Measurements from ENCODE around the gene DDB1. TPM values are rescaled to one million over a fixed set of nuclear protein-coding genes. Genes with fewer than 3 reads are reported as not detected.

DDB1 gene
- total and polyA plus RNA-seq, 2 of the 13 experiments (the other 11 are each of a cell fraction or from before 2014, with no cell fraction given), result 217 to 266 TPM

- TF ChIP-seq, protein P1, sequence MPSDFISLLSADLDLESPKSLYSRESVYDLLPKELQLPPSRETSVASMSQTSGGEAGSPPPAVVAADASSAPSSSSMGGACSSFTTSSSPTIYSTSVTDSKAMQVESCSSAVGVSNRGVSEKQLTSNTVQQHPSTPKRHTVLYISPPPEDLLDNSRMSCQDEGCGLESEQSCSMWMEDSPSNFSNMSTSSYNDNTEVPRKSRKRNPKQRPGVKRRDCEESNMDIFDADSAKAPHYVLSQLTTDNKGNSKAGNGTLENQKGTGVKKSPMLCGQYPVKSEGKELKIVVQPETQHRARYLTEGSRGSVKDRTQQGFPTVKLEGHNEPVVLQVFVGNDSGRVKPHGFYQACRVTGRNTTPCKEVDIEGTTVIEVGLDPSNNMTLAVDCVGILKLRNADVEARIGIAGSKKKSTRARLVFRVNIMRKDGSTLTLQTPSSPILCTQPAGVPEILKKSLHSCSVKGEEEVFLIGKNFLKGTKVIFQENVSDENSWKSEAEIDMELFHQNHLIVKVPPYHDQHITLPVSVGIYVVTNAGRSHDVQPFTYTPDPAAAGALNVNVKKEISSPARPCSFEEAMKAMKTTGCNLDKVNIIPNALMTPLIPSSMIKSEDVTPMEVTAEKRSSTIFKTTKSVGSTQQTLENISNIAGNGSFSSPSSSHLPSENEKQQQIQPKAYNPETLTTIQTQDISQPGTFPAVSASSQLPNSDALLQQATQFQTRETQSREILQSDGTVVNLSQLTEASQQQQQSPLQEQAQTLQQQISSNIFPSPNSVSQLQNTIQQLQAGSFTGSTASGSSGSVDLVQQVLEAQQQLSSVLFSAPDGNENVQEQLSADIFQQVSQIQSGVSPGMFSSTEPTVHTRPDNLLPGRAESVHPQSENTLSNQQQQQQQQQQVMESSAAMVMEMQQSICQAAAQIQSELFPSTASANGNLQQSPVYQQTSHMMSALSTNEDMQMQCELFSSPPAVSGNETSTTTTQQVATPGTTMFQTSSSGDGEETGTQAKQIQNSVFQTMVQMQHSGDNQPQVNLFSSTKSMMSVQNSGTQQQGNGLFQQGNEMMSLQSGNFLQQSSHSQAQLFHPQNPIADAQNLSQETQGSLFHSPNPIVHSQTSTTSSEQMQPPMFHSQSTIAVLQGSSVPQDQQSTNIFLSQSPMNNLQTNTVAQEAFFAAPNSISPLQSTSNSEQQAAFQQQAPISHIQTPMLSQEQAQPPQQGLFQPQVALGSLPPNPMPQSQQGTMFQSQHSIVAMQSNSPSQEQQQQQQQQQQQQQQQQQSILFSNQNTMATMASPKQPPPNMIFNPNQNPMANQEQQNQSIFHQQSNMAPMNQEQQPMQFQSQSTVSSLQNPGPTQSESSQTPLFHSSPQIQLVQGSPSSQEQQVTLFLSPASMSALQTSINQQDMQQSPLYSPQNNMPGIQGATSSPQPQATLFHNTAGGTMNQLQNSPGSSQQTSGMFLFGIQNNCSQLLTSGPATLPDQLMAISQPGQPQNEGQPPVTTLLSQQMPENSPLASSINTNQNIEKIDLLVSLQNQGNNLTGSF (CRISPR knock-in tag; IDR thresholded peaks at IDR 0.05), result no peak
- TF ChIP-seq SRSF9 (IDR thresholded peaks at IDR 0.05; ENCODE audit: borderline replicate concordance, insufficient read depth, low read depth, low read length, poor library complexity, severe bottlenecking), result no peak
- TF ChIP-seq TCF7L2 (IDR thresholded peaks at IDR 0.05; ENCODE audit: low read depth, low read length), result no peak
- no peak for TF ChIP-seq ZNF350 (CRISPR knock-in tag; IDR thresholded peaks at IDR 0.05; ENCODE audit: borderline replicate concordance, low read depth)
- no peak for TF ChIP-seq ZNF569 (CRISPR knock-in tag; IDR thresholded peaks at IDR 0.05; ENCODE audit: borderline replicate concordance)
- no peak for TF ChIP-seq AGO1 (IDR thresholded peaks at IDR 0.05; ENCODE audit: low read depth, low read length, poor library complexity, severe bottlenecking)
- no peak for TF ChIP-seq ZNF318 (CRISPR knock-in tag; IDR thresholded peaks at IDR 0.05)
- no peak for TF ChIP-seq ZNF17 (CRISPR knock-in tag; IDR thresholded peaks at IDR 0.05)
- no peak for TF ChIP-seq ZNF44 (CRISPR knock-in tag; IDR thresholded peaks at IDR 0.05)
- no peak for TF ChIP-seq BRCA1 (CRISPR knock-in tag; IDR thresholded peaks at IDR 0.05)
- no peak for TF ChIP-seq ZNF577 (CRISPR knock-in tag; IDR thresholded peaks at IDR 0.05; ENCODE audit: borderline replicate concordance, low read depth)
- TF ChIP-seq TAF1 (CRISPR knock-in tag; IDR thresholded peaks at IDR 0.05), result no peak
- no peak for TF ChIP-seq SSRP1 (CRISPR knock-in tag; IDR thresholded peaks at IDR 0.05)
- no peak for TF ChIP-seq ZNF12 (CRISPR knock-in tag; IDR thresholded peaks at IDR 0.05)
- no peak; the same call in 1 of the 2 replicates for TF ChIP-seq MIER3 (CRISPR knock-in tag; IDR thresholded peaks at IDR 0.05; ENCODE audit: borderline replicate concordance)
- no peak for TF ChIP-seq RAD21 (CRISPR knock-in tag; IDR thresholded peaks at IDR 0.05)
- TF ChIP-seq ZNF598 (CRISPR knock-in tag; IDR thresholded peaks at IDR 0.05; ENCODE audit: borderline replicate concordance), result no peak
- no peak for TF ChIP-seq NFKB2 (CRISPR knock-in tag; IDR thresholded peaks at IDR 0.05; ENCODE audit: borderline replicate concordance)
These were observed 67.5 kb downstream of the DDB1 start (continued) for GRCh38 chr11:61265357-61265756.
